Raji (cell line): ENCODE measurements around the gene DCHS1.
A peak's percentile ranks its signal among the peaks of the same experiment; 100 is the strongest.

ENCODE experiments used
- POLR2A ChIP-seq: IDR thresholded peaks from 2 replicates; pipeline ENCODE4 v1.6.1; 2011; ENCODE audit warnings: low read depth, low read length, control low read depth; ENCODE audit not compliant: insufficient read depth

The DCHS1 gene

GRCh38 chr11:6626971-6627761, 28.4 kb downstream of the DCHS1 start:
- TF ChIP-seq POLR2A: no peak

- TF ChIP-seq POLR2A: no peak
These were observed 29.7 kb downstream of the DCHS1 start for GRCh38 chr11:6625832-6626420.

GRCh38 chr11:6625156-6625831, 30.3 kb downstream of the DCHS1 start:
- no peak for TF ChIP-seq POLR2A

GRCh38 chr11:6623391-6624363, 31.9 kb downstream of the DCHS1 start:
- no peak for TF ChIP-seq POLR2A

- no peak for TF ChIP-seq POLR2A
These were observed 33.1 kb downstream of the DCHS1 start for GRCh38 chr11:6622261-6623171.

GRCh38 chr11:6621711-6622211, 33.8 kb downstream of the DCHS1 start:
- no peak for TF ChIP-seq POLR2A

GRCh38 chr11:6620636-6621035, 35.0 kb downstream of the DCHS1 start:
- no peak for TF ChIP-seq POLR2A

- peak; percentile 89 for TF ChIP-seq POLR2A
These were observed 36.4 kb downstream of the DCHS1 start, which contains the start of gene TPP1 for GRCh38 chr11:6619004-6619745. Gene TPP1, minus strand, starts transcription at chr11:6619422. Its CDS starts 22 bp downstream, at chr11:6619400.

- TF ChIP-seq POLR2A: no peak
These were observed 37.2 kb downstream of the DCHS1 start for GRCh38 chr11:6618117-6619003.

GRCh38 chr11:6617315-6617781, 38.3 kb downstream of the DCHS1 start:
- no peak for TF ChIP-seq POLR2A

- TF ChIP-seq POLR2A: no peak
These were observed 38.9 kb downstream of the DCHS1 start for GRCh38 chr11:6616596-6617250.
